Activated gamma-delta T cell treated with anti-CD3 and anti-CD28 coated beads, Interleukin-2, amount 50 U/mL, for 16 hours (primary cell): ENCODE measurements around the gene INS.
A peak's percentile ranks its signal among the peaks of the same experiment; 100 is the strongest.

ENCODE experiments used
- DNase-seq: peaks from one replicate; pipeline ENCODE4 v3.0.0-alpha.2; 2020; ENCODE audit warnings: low read depth

The INS gene

GRCh38 chr11:2164861-2165555 lies 4.0 kb upstream of the INS start:
- DNase-seq: no peak

DNA sequence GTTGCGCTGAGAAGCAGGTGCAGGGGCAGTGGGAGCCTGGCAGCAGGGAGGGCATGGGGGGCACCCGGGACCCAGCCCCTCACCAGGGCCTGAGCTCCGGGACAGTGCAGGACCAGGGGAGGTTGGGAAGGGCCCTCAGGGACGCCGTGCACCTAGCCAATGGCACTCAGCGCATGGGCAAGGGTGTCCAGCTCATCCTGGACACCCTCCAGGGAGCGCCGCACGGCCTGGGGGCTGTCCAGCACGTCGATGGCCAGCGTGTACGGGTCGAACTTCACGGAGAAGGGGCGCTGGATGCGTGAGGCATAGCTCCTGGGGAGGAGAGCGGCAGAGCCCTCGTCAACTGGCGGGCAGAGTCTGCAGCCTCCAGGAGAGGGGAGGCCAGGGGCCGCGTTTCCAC lies 3.1 kb upstream of the INS start:
- no peak for DNase-seq

DNA sequence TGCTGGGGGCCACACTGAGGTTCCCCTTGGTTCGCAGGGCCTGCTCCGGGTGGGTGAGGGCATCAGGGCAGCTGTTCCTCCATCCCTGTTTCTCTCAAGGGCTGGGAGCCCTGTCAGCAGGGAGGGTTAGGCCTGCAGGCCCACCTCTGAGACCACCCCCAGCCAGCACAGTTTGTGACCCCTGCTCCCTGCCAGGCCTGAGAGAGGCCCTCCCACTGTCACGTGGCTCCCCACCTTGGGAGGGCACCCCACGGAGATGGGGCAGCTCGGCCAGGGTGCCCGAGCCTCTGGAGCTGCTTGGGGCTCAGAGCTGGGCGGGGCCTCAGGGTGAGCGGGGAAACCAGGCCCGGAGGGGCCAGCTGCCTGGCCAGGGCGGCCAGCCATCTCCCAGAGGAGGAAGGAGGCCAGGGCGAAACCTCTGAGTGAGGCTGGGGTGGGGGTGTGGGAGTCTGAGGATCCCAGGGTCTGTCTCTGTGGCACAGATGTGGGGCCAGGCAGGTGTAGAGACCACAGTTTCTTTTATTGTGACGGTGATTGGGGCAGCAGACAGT lies 2.5 kb upstream of the INS start:
- DNase-seq: no peak

DNA sequence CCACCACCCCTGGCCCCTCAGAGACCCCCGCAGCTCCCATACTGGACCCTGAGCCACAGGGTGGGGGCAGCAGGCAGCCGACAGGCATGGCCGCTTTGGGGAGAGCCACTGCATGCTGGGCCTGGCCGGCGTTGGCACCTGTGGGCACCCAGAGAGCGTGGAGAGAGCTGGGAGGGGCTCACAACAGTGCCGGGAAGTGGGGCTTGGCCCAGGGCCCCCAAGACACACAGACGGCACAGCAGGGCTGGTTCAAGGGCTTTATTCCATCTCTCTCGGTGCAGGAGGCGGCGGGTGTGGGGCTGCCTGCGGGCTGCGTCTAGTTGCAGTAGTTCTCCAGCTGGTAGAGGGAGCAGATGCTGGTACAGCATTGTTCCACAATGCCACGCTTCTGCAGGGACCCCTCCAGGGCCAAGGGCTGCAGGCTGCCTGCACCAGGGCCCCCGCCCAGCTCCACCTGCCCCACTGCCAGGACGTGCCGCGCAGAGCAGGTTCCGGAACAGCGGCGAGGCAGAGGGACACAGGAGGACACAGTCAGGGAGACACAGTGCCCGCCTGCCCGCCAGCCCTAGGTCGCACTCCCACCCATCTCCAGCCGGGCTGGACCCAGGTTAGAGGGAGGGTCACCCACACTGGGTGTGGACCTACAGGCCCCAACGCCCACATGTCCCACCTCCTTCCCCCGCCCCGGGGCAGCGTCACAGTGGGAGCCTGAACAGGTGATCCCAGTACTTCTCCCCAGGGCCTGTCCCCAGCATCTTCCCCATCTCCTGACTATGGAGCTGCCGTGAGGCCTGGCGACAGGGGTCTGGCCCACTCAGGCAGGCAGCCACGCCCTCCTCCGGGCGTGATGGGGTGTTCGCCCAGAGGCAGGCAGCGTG lies 1.2 kb downstream of the INS start:
- DNase-seq: no peak

- no peak for DNase-seq
These were observed 2.0 kb downstream of the INS start for GRCh38 chr11:2158966-2159365.

- DNase-seq: no peak
These were observed 2.7 kb downstream of the INS start for GRCh38 chr11:2158296-2158737.

GRCh38 chr11:2157294-2158040 lies 3.5 kb downstream of the INS start:
- DNase-seq: no peak

GRCh38 chr11:2156416-2157182 lies 4.4 kb downstream of the INS start:
- DNase-seq: peak; percentile 32

DNA sequence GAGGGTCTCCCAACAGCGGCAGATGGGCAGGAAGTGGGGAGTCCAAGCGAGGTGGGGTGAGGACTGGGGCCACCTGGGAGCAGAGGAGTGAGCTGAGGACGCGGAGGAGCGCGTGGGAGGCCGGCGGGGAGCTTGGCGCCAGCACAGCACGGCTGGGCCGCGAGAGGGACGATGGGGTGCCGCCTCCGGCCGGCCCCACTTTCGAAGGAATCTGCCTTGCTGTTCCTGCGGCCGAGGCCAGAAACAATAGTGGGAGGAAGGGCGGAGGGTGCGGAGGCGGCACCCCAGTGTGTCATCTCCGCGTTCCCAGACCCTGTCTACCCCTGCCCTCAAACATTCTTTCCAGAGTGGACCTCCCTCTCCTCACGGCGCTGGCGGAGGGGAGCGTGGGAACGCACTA lies 5.5 kb downstream of the INS start:
- DNase-seq: no peak

GRCh38 chr11:2154889-2155288 lies 6.1 kb downstream of the INS start:
- DNase-seq: no peak

DNA sequence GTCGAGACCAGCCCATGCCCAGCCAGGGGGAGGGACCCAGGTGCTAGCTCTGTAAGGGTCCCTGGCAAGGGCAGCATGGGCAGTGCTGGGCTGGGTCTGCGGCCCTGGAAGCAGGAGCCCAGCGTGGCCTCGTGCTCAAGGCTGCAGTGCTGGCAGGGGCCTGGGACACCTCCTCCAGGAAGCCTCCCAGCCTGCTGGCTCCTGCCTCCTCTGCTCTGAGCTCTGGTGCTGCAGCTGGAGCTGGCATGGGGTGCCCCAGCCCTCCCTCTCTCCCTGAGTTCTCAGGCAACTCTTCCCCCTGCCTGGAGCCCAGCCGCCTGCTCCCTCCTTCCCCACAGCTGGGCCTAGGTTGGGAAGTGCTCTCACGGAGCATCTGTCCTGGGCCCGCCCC lies 6.8 kb downstream of the INS start:
- DNase-seq: no peak

- DNase-seq: no peak
These were observed 7.3 kb downstream of the INS start for GRCh38 chr11:2153581-2154194.

DNA sequence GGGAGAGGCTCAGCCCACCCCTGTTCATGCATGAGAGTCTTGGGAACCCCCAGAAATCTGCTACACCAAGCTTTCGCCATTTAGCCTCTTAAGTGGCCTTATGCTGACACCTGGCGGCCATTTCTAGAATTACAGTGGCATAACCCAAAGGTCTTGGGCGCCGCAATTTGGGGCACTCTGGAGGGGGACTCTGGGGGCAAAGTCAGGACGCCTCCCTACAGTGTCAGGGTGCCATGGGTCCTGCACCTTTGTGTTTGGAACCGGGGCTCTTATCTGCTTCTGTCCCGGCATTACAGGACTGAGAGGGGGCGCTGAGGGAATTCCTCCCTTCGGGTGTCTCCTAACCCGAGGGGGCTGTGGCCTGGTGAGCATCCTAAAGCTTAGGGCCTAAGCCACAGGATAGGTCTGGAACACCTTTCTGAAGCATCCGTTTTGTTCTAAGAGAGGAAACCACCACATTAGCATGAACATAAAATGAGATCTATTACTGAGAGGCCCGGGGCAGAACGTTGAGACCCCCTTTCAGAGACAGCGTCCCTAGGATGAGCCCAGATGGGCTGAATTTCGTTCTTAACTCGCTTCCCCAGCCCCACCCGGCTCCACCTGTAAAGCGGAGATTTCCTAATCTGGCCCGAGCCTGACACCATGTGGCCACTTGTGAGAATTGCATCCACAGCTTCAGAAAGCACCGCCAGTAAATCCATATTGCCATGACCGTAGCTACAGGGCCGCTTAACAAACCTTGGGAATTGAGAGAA lies 9.3 kb downstream of the INS start:
- peak; percentile 65 for DNase-seq

DNA sequence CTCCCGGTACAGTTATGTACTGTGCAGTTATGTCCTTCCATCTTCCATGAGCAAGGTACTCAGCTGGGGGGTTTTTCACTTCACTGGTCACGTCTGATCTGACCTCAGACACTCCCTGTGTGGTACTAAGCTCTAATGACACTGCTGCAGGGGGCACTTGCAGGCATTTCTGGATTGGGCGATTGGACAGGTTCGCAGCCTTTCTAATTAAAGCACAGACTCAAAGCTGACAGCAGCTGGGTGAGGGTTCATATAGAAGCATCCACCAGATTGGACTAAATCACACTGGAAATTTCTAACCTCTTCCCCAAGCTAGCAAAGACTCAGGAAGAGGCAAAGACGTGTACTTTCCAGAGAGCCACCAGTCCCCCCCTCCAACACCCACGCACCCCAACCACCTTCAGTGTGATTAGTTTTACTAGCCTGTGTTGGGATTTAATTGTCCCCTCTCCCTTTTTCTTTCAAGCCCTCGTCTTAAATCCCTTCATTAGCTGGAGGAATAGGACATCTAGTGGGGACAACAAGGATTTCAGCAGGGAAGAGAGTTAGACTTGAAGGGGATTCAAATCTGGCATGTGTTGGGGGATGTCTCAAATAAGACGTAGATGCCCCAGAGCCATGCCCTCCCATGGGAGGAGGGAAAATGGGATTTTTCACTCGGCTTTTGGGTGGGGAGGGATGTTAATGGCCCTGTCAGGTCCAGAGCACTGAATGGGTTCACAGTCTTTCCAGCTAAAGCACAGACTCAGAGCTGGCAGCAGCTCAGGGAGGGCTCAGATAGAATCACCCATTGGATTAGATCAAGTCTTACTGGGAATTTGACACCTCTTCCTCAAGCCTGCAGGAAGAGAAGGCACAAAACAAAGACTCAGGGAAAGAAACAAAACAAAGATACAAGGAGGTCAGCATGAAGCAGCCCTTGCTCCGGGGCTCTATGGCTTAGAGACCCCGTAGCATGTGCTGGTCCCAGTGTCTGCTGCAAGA lies 10.9 kb downstream of the INS start:
- no peak for DNase-seq

DNA sequence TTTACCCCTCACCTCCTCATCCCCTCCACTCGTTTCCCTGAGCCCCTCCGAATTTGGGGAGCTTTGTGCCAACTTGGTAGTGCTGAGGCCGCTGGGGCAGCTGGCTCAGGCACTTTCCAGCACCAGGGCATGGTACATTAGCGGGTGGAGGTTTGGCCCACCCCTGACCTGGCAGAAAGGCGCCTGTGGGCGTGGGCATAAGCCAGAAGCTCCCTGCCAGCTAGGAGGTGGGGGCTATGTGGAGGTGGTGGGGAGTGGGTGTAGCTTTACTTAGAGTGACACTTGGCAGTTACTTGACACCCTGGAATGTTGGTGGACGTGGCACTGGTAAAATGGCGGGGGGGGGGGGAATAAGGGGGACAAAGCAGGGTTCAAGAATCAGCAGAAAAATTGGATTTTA lies 11.5 kb downstream of the INS start:
- no peak for DNase-seq

DNA sequence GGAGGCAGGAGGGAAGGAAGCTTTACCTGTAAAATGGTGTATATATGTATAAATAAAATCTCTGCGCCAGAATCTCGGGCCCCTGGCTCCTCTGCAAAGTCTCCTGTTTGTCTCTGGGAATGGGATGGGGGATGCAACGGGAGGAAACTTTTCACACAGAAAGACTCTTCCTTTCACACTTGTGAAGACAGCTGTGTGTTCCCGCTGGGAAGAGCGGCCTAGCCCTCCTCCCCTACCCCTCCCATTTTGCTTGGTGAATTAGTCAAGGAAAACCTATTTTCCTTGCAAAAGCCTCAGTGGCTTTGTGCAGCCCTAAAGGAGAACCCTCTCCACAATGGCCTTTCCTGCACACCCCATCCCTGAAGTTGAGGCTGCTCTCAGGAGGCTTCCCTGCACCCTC lies 12.4 kb downstream of the INS start:
- no peak for DNase-seq

- DNase-seq: no peak
These were observed 13.6 kb downstream of the INS start for GRCh38 chr11:2147391-2147790.

DNA sequence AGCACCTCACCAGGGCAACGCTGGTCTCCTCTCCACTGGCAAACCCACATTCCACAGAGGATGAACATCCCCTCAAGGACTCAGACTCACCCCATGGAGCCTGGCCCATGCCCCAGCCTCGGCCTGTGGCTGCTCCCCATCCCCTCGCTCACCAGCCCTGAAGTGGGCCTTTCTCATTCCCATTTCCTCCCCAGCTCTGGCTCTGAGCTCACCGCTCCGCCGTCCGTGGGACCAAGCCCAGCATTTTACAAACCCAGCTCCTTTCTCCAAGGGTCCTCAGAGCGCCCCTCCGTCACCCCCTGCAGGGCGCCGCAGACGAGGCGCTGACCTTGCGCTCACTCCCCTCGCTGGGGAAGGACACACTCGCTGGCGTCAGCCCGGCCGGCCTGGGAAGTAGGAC lies 15.0 kb downstream of the INS start:
- no peak for DNase-seq

DNA sequence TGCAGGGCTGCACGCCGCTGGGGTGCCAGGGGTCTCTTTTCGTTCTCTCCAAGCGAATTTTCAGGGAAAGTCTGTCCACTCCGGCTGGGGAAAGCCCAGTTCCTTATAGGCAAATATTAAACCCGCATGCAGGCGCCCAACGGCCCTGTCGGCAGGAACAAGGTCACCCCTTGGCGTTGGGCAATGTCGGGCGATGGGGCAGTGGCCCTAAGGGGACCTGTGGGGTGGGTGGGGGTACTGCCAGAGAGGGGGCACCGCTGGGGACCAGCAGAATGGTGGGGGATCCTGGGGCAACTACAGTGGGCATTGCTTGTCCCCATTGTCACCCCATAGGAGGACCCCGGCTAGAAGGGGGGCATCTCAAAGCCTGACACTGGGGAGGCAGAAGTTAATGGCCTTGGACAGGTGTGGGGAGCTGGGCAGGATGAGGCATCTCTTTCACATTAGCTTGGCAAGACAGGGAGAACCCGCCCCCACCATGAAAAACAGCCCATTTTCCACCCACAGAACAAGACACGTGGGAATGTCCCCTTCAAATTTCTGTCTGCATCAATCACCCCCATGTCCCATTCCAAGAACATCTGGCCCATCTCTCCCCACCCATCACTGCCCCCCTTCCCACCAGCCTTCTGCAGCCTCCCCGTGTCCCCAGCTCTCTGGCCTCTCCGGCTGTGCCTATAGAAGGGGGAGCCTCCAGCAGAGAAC lies 16.3 kb downstream of the INS start:
- DNase-seq: no peak
